ENCODE measurements around the gene SEL1L2.

DNA sequence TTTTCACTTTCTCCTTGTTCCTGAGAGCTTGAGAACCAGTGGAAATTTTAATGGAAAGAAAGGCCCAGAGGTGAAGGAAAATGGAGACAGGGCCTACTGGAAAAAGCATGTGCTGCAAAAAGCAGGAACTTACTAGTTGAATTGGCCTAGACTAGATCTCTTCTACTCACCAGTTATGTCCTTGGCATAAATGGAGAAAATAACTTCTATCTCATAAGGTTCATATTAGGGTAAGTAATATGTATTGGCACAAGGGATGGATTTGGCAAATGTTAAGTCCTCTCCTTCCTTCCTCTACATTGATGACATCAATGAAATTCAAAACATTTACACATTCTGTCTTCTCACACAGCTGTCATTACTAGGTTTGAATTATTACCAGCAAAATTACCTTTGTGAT, 131.5 kb downstream of the SEL1L2 start:
- no peak for TF ChIP-seq POLR2A (IDR thresholded peaks at IDR 0.05)
- TF ChIP-seq, protein P1, sequence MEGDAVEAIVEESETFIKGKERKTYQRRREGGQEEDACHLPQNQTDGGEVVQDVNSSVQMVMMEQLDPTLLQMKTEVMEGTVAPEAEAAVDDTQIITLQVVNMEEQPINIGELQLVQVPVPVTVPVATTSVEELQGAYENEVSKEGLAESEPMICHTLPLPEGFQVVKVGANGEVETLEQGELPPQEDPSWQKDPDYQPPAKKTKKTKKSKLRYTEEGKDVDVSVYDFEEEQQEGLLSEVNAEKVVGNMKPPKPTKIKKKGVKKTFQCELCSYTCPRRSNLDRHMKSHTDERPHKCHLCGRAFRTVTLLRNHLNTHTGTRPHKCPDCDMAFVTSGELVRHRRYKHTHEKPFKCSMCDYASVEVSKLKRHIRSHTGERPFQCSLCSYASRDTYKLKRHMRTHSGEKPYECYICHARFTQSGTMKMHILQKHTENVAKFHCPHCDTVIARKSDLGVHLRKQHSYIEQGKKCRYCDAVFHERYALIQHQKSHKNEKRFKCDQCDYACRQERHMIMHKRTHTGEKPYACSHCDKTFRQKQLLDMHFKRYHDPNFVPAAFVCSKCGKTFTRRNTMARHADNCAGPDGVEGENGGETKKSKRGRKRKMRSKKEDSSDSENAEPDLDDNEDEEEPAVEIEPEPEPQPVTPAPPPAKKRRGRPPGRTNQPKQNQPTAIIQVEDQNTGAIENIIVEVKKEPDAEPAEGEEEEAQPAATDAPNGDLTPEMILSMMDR (IDR thresholded peaks at IDR 0.05) = no peak
